Endothelial cell of umbilical vein (primary cell): ENCODE results near the gene SMKR1. TPM values are rescaled to one million over a fixed set of nuclear protein-coding genes. Genes with fewer than 3 reads are reported as not detected.

ENCODE experiments used
- BruUV-seq: library from RNA; stranded (reverse); fragments of 400-500 nt; replicated peaks from 2 replicates; lab custom pipeline; 2021; lab: Mats Ljungman, UMichigan
- CTCF ChIA-PET: fragments of 300-600, 350-600 bp; sonication (Branson Sonifier 250); formaldehyde crosslinking; loops from one replicate; lab custom pipeline; 2021; ENCODE audit warnings: antibody characterized with exemption, inconsistent platforms; lab: Charles Lee
- POLR2A ChIA-PET: fragments of 300-600, 350-600 bp; sonication (Branson Sonifier 250); formaldehyde crosslinking; loops from one replicate; lab custom pipeline; 2021; ENCODE audit warnings: antibody characterized with exemption, inconsistent platforms; lab: Charles Lee
- DNase-seq: peaks from one replicate; pipeline ENCODE4 v3.0.0-alpha.2; 2011; ENCODE audit warnings: low read depth, low spot score
- FAIRE-seq: peaks from 2 replicates; lab custom pipeline; 2011; peaks lifted over from hg19 to GRCh38; lab: Jason Lieb, UNC
- H2AFZ ChIP-seq: 2 replicates; pipeline ENCODE4 v1.6.0; 2012; ENCODE audit warnings: low read depth, low read length, control low read depth, inconsistent platforms
- H3K27ac ChIP-seq: 2 replicates; pipeline ENCODE4 v1.5.1; 2011; ENCODE audit warnings: low read depth, mild to moderate bottlenecking, control low read depth, low read length, moderate library complexity; ENCODE audit not compliant: insufficient read depth
- H3K27me3 ChIP-seq, 2 experiments: 2 replicates each; pipeline versions ENCODE4 v1.6.0 to v1.6.1; 2011; ENCODE audit warnings: low read length in 2 of 2, mixed read lengths in 1 of 2; ENCODE audit not compliant: control insufficient read depth in 2 of 2, insufficient read depth in 2 of 2
- H3K36me3 ChIP-seq, 2 experiments: 2 replicates in 1 of 2; 3 replicates in 1 of 2; pipeline ENCODE4 v1.5.1; 2011; ENCODE audit warnings: low read length in 2 of 2, mild to moderate bottlenecking in 1 of 2, moderate library complexity in 1 of 2; ENCODE audit not compliant: control insufficient read depth in 2 of 2, insufficient read depth in 2 of 2; ENCODE audit errors: extremely low read depth in 1 of 2
- H3K4me1 ChIP-seq: 3 replicates; pipeline ENCODE4 v1.5.1; 2011; ENCODE audit warnings: mild to moderate bottlenecking, low read length; ENCODE audit not compliant: control insufficient read depth, insufficient read depth; ENCODE audit errors: extremely low read depth
- H3K4me2 ChIP-seq: 2 replicates; pipeline ENCODE4 v1.6.1; 2011; ENCODE audit warnings: low read length, control low read depth, mixed read lengths; ENCODE audit not compliant: insufficient read depth
- H3K4me3 ChIP-seq, 3 experiments: fragments of 200-600 bp in 1 of 3; sonication (generic), shearing (Covaris generic) in 1 of 3; replicated peaks in 1 of 3; 2 replicates each; pipeline ENCODE4 v1.5.1; 2011 to 2016; ENCODE audit warnings: control low read depth in 3 of 3, low read length in 3 of 3, mild to moderate bottlenecking in 2 of 3, inconsistent platforms in 1 of 3, low read depth in 1 of 3, moderate library complexity in 1 of 3; ENCODE audit not compliant: insufficient read depth in 1 of 3
- H3K79me2 ChIP-seq: 2 replicates; pipeline ENCODE4 v1.6.0; 2012; ENCODE audit warnings: low read length, inconsistent platforms; ENCODE audit not compliant: control insufficient read depth, insufficient read depth
- H3K9ac ChIP-seq: replicated peaks from 2 replicates; pipeline ENCODE3; 2011; ENCODE audit warnings: low read length, control low read depth; ENCODE audit not compliant: insufficient read depth; ENCODE audit errors: extremely low read depth
- H3K9me1 ChIP-seq: replicated peaks from 3 replicates; pipeline ENCODE4 v1.6.0; 2011; ENCODE audit warnings: mild to moderate bottlenecking, low read length; ENCODE audit not compliant: control insufficient read depth, insufficient read depth; ENCODE audit errors: extremely low read depth
- H3K9me3 ChIP-seq: replicated peaks from 2 replicates; pipeline ENCODE4 v1.5.1; 2012; ENCODE audit warnings: low read length, inconsistent platforms; ENCODE audit not compliant: control insufficient read depth, insufficient read depth
- H4K20me1 ChIP-seq: replicated peaks from 2 replicates; pipeline ENCODE3; 2011; ENCODE audit warnings: mild to moderate bottlenecking, low read length; ENCODE audit not compliant: control insufficient read depth, insufficient read depth; ENCODE audit errors: extremely low read depth
- CTCF ChIP-seq, 2 donors: IDR thresholded peaks; 1 replicate in 1 of 2; 2 replicates in 1 of 2; pipeline ENCODE4 v1.5.1; 2011; ENCODE audit warnings: low read length in 2 of 2, mild to moderate bottlenecking in 2 of 2, moderate library complexity in 2 of 2, control low read depth in 1 of 2, inconsistent platforms in 1 of 2, low read depth in 1 of 2; ENCODE audit not compliant: insufficient read depth in 1 of 2; ENCODE audit errors: extremely low read depth in 1 of 2
- EZH2 ChIP-seq: IDR thresholded peaks from 2 replicates; pipeline ENCODE4 v1.6.1; 2012; ENCODE audit warnings: borderline replicate concordance, low read depth, mild to moderate bottlenecking, moderate library complexity, low read length, inconsistent platforms; ENCODE audit not compliant: severe bottlenecking
- GATA2 ChIP-seq: IDR thresholded peaks from 2 replicates; pipeline ENCODE4 v1.7.0; 2011; ENCODE audit warnings: low read depth, mild to moderate bottlenecking, moderate library complexity, mixed read lengths, low read length; ENCODE audit not compliant: insufficient read length, insufficient read depth
- MAX ChIP-seq: IDR thresholded peaks from 2 replicates; pipeline ENCODE4 v1.6.1; 2011; ENCODE audit not compliant: insufficient read depth, insufficient read length
- POLR2AphosphoS5 ChIP-seq: IDR thresholded peaks from 2 replicates; pipeline ENCODE4 v1.6.1; 2012; ENCODE audit warnings: low read depth, mild to moderate bottlenecking, control low read depth, low read length, moderate library complexity; ENCODE audit not compliant: insufficient read depth
- dilution Hi-C: fragments of 300-500 bp; cut with MboI; formaldehyde crosslinking; loops from one replicate; pipeline ENCODE4 v1.15.0; 2019; ENCODE audit warnings: low sequenced_read_pairs; ENCODE audit not compliant: extremely low pct_ligation_motif_present
- intact Hi-C: fragments of 100-400 bp; cut with micrococcal nuclease; formaldehyde crosslinking; loops from one replicate; pipeline ENCODE4 v1.10.0; 2022
- polyA plus RNA-seq, 4 experiments: library from polyadenylated mRNA; depleted of rRNA in 3 of 4; stranded (reverse) in 3 of 4; unstranded in 1 of 4; fragments of >200 nt; gene quantifications; 2 replicates each; pipeline versions ENCODE4 v1.2.1 to v1.2.3, GENCODE V29; 2011 to 2012; ENCODE audit warnings: missing spikeins in 1 of 4
- total RNA-seq: library from RNA; stranded (reverse); gene quantifications from 2 replicates; pipeline ENCODE4 v1.2.3, GENCODE V29; 2021

The SMKR1 gene
- total and polyA plus RNA-seq, 2 donors (not counting 3 experiments of a cell fraction or from before 2014, with no cell fraction given): 0.64 TPM; not detected in 1

- CTCF ChIA-PET: interaction anchor here (1.2 to 2.5 kb wide), 2 partner anchors 94 to 244 kb away, joined by 4 to 7 read pairs; no protein-coding TSS in a partner anchor
- H3K4me3 ChIP-seq: no peak overlapping the region
Measured at GRCh38 chr7:129461809-129462208, 40.5 kb upstream of the SMKR1 start.

More at GRCh38 chr7:129461809-129462208, 40.5 kb upstream of the SMKR1 start:
- Histone ChIP-seq H3K9me1 (no peaks in the 10 kb centered on the region), H4K20me1 (no peaks in the 10 kb centered on the region), H3K79me2 (no peaks in the 10 kb centered on the region), H3K27me3 (no peaks in the 10 kb centered on the region), H3K27ac (no peak overlapping the region), H3K9me3 (no peaks in the 10 kb centered on the region), H2AFZ (no peak overlapping the region), H3K9ac (no peak overlapping the region), H3K36me3 (peaks cover 2 to 5% of the 10 kb centered on the region in 2 experiments), H3K4me1 (no peaks in the 10 kb centered on the region), H3K4me2 (no peak overlapping the region)
- dilution Hi-C loops: no loop called here
- intact Hi-C loops: no loop called here
- POLR2A ChIA-PET: no interaction called here
- DNase-seq: no peak
- no peak for TF ChIP-seq CTCF (IDR thresholded peaks at IDR 0.05; ENCODE audit: extremely low read depth in 1 of 2, insufficient read depth in 1 of 2, low read depth in 1 of 2, low read length in 2 of 2)
- TF ChIP-seq MAX: no peak
- no peak for TF ChIP-seq EZH2
- TF ChIP-seq GATA2: no peak
- no peak for TF ChIP-seq POLR2AphosphoS5
- BruUV-seq: no TSS peak
- no peak for FAIRE-seq
